Subcutaneous adipose tissue (tissue), 4 donors: Measurements from ENCODE around the gene CHMP4B. TPM values are rescaled to one million over a fixed set of nuclear protein-coding genes. Genes with fewer than 3 reads are reported as not detected.

Source experiments
- CTCF ChIP-seq: fragments of 450-650 bp; IDR thresholded peaks from one replicate; pipeline ENCODE4 v1.5.1; 2016; ENCODE audit warnings: low read depth, mild to moderate bottlenecking, control low read depth, antibody characterized with exemption, moderate library complexity
- total RNA-seq, 4 donors: library from RNA; depleted of rRNA; stranded (reverse); fragments of >200 nt; gene quantifications; one replicate each; pipeline ENCODE4 v1.1.0, GENCODE V29; 2016

CHMP4B gene
- total RNA-seq, 4 donors from 2014 or later = 68.0 to 79.5 (median 69.5) TPM

GRCh38 chr20:33812908-33813462, 1.8 kb downstream of the CHMP4B start:
- TF ChIP-seq CTCF = no peak

GRCh38 chr20:33814238-33814712, 3.1 kb downstream of the CHMP4B start:
- no peak for TF ChIP-seq CTCF

GRCh38 chr20:33815671-33816070, 4.5 kb downstream of the CHMP4B start:
- TF ChIP-seq CTCF = no peak

- TF ChIP-seq CTCF = no peak
These were observed 5.0 kb downstream of the CHMP4B start for GRCh38 chr20:33816191-33816590.

- no peak for TF ChIP-seq CTCF
These were observed 6.3 kb downstream of the CHMP4B start for GRCh38 chr20:33817411-33817810.

GRCh38 chr20:33819456-33819855, 8.3 kb downstream of the CHMP4B start:
- TF ChIP-seq CTCF = no peak

GRCh38 chr20:33820362-33820761, 9.2 kb downstream of the CHMP4B start:
- TF ChIP-seq CTCF = no peak
